Measurements from ENCODE around the gene DAPP1.

GRCh38 chr4:99856166-99856565, 39.5 kb downstream of the DAPP1 start:
- TF ChIP-seq CTCF (conservative IDR thresholded peaks at IDR 0.05) (no peak), ZFX (IDR thresholded peaks at IDR 0.05) (no peak)
